HG03103 (cell line): ENCODE data around the gene CLEC4A.
"Not testable (repeated sequence)": the region's sequence is repeated elsewhere in the genome, so short reads cannot be mapped to it uniquely, and the experiment has no call there.

Source experiments
- ATAC-seq: cut with Tn5 transposase; IDR thresholded peaks from one replicate; pipeline ENCODE4 v1.9.1; 2021; ENCODE audit warnings: low read depth; ENCODE audit not compliant: unreplicated experiment

Gene CLEC4A

DNA sequence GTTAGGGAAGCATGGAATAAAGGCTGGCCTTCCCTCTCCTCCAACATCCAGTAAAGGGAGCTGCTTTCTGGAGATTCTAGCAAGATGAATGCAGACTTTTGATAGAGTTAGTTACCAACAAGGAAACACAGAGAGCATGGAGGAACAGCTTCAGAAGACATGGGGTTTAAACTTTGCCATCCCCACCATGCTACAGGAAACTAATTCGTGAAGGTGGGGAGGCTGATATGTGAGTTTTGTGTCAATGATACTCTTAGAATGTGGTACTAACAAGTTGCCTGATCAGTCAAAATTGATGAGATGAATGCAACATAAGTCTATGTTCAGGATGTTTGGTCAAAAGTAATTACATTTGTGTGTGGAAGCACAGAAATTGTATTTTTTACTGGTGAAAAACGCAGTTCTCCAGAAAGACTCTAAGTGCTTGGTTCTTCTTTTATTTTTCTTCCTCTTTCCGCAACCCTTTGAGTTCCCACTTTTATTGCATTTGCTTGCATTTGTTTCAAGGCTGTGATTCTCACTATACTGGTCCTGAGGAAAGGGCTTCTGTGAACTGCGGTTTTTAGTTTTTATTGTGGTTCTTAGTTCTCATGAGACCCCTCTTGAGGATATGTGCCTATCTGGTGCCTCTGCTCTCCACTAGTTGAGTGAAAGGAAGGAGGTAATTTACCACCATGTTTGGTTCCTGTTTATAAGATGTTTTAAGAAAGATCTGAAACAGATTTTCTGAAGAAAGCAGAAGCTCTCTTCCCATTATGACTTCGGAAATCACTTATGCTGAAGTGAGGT lies at the start of gene CLEC4A:
Gene CLEC4A, plus strand, starts transcription at position 494 of the 789 bp plus-strand sequence. Its CDS starts 262 bp downstream, at position 756.
- ATAC-seq = no peak

DNA sequence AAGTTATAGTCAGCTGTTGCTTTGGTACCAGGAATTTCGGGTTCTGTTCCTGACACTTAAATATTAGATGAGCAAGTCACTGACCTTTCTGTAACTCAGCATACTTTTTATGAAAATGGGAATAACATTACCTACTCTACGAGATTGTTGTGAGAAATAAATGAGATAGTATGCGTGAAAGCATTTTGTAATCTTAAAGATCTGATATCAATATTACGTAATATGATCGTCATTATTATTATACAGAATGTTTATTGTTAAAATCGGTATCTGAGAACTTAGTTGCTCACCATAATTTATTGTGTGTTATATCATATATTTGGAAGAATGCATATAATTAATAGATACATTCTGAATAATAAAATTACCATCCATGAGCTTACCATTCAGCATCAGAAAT lies 47.5 kb upstream of the CLEC4A start:
- no peak for ATAC-seq

DNA sequence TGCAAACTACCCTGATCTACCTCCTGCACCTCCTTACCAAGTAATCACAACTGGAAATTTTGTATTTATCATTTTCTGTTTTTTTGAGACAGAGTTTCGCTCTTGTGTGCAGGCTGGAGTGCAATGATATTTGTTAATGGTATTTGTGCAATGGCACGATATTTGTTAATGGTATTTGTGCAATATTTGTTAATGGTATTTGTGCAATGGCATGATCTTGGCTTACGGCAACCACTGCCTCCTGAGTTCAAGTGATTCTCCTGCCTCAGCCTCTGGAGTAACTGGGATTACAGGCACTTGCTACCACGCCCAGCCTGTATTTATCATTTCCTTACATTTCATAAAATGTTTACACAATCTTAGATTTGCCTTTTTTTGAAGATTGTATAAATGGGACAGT lies 47.1 kb upstream of the CLEC4A start:
- ATAC-seq = no peak

DNA sequence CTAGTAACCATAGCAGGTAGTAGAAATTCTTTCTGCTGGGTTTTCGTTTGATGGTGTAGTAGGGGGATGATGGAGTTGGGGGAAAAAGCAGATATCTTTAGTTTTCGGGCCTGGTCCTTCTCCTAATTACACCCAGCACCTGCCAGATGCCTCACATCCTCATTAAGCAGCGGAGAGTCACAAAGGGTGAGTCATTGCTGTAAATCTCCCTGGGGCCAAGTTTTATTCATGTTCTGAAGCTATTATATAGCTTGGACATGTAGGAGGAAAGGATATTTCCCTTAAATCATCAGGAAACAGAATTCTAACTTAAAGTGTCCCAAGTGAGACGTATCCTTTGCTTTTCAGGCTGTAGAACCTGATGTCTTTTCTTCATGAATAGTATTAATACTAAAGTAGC lies 46.2 kb upstream of the CLEC4A start:
- ATAC-seq = no peak

DNA sequence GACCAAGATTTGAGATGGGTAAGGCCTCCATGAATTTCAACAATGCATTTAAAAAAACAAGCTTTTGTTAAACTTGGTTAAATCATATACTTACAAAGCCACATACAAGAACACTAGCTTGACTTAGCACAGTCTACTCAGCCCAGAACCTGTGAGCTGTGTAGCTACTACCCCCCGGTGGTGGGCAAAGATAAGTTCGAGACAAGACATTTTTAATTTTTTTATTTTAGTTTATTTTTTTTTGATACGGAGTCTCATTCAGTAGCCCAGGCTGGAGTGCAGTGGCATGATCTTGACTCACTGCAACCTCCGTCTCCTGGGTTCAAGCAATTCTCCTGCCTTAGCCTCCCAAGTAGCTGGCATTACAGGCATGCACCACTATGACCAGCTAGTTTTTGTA lies 45.0 kb upstream of the CLEC4A start:
- ATAC-seq = no peak

DNA sequence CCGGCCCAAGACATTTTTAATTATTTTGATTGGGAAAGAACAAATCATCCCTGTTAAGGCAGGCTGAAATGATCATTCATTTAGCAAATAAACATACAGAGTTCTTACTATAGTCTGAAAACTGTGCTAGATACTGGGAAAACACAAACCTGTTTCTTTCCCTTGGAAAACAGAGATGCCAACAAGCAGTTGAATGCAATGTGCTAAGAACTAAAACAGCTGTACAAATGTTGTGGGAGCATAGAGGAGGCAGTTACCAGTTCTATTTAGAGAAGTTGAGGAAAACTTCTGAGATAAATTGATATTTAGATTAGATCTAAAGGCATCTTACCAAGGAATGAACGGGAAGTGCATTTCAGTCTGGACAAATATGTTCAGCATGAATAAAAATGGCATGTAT lies 44.5 kb upstream of the CLEC4A start:
- no peak for ATAC-seq

DNA sequence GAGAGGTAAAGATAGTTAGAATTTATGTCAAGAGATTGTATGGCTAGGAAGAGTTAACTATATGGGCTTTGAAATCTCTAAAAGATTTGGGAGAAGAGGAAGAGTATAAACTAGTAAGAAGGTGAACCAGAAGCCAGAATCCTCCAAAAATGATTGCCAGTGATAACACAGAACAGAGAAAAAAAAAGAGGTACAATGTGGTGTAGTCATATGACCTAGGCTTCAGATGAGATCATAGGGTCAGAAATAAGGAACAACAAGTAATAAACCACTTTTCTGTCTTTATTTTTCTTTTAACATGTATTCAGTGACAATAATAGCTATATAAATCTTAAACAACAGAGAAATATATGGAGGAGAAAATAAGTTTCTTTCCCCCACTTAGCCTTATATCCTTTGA lies 43.3 kb upstream of the CLEC4A start:
- no peak for ATAC-seq

DNA sequence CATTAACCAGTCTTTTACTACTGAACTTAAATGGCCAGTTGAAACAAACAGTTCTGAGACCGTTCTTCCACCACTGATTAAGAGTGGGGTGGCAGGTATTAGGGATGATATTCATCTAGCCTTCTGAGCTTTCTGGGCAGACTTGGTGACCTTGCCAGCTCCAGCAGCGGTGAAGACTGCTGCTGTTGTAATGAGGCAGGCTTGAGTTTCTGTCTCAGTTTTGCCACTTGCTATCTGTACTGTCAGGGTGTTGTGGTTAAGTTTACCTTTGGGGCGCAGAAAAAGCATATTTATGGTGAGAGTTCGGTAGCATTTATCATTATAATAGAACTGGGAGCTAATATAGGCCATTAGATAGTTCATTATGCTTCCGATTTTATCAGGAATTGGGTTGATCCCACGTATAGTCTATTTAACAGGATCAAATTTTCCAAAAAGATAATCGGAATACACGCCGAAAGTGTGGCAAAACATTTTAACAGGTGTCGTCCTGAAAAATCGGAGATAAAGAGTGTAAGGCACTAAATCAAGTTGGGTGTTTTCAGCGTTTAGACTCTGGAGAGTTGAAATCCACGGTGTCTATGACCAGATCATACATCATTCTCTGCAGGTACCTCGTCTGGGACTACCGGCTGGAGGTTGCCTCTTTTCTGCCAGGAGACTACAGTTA lies 42.0 kb upstream of the CLEC4A start:
- no peak for ATAC-seq

DNA sequence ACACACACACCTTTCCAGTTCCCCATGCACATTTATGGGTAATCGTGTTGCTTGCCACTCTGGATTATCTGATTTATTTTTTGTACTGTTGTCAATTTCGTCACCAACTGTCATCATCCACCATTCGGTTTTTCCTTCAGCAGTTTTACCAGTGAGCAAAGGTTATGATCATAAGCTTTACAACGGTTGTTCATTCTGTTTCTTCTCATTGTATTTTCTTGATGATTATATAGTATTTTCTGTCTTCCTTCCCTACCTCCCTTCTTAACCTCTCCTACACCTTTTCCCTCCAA lies 40.7 kb upstream of the CLEC4A start:
- ATAC-seq = no peak

DNA sequence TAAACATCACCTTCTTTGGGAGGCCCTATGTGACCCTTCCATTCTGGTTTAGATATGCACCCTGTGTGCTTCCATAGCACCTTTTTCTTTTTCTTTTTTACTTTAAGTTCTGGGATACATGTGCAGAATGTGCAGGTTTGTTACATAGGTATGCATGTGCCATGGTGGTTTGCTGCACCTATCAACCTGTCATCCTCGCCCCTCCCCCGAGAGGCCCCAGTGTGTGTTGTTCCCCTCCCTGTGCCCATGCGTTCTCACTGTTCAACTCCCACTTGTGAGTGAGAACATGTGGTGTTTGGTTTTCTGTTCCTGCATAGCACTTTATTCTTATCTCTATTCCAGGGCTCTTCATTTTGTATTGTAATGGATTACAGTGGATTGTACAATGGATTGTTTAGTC lies 39.1 kb upstream of the CLEC4A start:
- not testable (repeated sequence) for ATAC-seq

DNA sequence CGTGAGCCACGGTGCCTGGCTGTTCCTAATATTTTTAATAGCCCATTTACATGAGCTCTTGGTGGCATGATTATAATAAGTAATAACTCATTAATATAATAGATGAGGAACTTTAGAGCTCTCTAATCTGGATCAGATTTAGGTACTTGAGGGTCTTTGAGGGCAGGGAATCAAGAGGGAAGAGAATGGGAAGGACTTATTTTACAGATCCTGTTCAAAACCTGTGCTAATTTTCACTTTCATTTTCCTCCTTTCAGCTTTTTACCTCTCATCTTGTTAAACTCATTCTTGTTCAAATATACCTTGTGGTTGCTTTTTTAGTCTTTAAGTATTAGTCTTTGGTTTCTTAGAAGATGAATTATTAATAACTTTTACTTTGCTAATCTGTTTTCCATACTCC lies 35.8 kb upstream of the CLEC4A start:
- ATAC-seq = no peak

DNA sequence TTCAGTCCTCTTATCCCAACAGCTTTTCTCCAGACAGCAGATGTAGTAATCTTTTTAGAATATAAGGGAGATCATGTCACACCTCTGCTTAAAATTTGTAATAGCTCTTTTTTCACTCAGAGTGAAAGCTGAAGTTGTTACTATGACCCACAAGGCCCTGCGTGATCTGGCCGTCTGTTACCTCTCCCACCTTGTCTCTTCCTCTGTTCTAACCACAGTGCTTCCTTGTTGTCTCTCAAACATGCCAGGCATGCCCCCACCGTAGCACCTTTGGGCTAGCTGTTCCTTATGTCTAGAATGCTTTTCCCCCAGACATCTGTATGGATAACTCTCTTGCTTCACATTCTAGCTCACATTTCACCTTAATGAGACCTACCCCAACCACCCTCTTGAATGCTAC lies 34.8 kb upstream of the CLEC4A start:
- ATAC-seq = no peak

DNA sequence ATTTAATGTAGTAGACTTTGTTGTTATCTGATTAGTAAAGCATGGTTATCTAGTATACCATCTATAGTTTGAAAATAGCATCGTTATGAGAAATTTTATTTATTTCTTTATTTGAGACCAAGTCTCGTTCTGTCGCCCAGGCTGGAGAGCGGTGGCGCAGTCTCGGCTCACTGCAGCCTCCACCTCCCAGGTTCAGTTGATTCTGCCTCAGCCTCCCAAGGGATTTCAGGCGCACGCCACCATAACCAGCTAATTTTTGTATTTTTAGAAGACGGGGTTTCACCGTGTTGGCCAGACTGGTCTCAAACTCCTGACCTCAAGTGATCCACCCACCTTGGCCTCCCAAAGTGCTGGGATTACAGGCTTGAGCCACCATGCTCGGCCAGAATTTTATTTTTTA lies 34.1 kb upstream of the CLEC4A start:
- not testable (repeated sequence) for ATAC-seq

DNA sequence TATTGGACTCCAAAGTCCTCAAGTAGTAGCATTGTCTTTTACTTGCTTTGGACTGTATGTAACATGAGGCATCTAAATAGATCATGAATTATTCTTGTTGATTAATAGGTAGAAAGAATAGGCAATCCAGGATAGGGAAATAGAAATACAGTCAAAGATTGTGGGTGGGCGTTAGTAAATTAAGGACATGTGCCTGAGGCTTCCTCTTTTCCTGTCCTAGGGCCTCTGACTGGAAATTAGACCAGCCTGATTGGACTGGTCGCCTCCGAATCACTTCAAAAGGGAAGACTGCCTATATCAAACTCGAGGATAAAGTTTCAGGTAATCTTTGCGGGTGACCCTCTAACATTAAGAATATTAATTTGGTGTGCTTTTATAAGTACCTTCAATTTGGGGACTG lies 33.7 kb upstream of the CLEC4A start:
- no peak for ATAC-seq

DNA sequence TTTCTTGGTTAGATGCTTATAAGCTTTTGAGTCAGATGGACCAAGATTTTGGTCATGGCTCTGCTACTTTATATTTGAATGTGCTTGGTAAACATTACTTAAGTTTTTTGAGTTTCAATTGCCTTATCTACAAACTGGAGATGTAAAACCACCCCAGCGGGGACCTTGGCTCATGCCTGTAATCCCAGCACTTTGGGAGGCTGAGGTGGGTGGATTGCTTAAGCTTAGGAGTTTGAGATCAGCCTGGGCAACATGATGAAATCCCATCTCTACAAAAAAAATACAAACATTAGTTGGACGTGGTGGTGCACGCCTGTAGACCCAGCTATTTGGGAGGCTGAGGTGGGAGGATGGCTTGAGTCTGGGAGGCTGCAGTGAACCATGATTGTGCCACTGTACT lies 30.1 kb upstream of the CLEC4A start:
- ATAC-seq = no peak

DNA sequence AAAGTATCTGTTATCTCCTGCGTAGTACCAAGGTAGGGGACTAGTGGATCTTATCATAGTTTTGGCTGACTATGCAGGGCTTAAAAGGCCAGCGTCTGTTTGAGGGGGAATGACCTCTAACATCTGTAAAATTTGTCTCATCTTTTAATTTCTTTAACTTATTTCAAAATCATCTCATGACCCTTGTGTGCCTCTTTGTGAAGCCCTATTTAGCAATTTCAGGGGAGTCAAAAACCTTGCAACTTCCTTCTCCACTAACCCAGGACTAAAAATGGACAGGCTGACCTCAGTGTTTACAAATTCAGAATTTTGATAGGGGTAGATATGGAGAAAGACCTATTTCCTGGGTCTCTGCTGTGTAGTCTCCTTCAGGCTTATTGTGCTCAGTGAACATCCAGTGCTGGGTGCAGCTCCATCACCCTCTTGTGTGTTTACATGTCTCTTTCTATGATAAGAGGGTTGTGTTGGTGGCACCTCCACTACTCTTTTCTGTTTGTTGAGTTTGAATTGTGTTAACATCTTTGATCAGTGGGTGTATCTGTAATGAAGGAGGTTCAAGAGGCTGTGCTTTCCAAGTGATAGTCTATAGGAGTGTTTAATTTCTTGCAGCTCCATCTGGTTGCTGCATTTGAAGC lies 27.0 kb upstream of the CLEC4A start:
- no peak for ATAC-seq

DNA sequence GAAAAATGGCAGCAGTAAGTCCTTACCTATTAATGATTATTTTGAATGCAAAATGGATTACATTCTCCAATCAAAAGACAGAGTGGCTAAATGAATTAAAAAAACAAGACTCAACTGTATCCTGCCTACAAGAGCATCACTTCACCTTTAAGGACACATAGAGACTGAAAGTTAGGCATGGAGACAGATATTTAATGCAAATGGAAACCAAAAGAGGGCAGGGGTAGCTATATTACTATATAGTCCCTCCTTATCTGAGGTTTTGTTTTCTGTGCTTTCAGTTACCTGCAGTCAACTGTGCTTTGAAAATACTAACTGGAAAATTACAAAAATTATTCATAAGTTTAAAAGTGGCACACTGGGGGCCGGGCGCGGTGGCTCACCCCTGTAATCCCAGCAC lies 24.2 kb upstream of the CLEC4A start:
- no peak for ATAC-seq

DNA sequence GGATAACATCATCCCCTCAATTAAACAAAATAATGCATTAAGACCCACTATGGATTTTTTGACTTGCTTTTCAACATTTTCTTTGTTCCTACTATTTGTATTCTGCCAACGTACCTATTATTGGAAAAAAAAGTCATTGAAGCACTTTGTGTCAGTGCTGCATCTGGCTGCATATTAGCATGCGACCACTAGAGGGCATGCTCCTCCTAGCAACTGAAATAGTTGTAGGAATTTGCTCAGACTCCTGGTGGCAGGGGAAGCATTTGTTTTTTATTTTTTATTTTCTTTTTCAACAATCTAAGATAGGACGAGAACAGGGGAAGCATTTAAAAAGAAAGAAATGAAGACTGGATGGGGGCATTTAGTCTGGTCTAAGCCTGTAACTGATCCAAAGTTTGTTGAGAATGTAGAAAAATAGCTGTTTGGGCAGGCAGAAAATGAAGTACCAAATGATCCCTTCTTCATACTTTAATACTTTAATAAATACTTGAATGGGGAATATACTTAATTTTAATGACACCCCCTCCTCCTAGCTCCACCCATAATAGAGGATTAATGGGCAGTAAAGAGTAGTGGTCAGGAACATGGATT lies 14.5 kb upstream of the CLEC4A start:
- no peak for ATAC-seq

DNA sequence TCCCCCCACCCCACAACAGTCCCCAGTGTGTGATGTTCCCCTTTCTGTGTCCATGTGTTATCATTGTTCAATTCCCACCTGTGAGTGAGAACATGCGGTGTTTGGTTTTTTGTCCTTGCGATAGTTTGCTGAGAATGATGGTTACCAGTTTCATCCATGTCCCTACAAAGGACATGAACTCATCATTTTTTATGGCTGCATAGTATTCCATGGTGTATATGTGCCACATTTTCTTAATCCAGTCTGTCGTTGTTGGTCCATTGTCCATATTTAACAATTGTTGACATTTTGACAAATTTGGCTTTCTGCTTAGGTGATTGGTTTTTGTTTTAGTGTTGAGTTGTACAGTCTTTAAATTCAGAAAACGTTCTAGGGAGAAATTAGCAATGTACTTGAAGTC lies 10.3 kb upstream of the CLEC4A start:
- ATAC-seq = not testable (repeated sequence)

DNA sequence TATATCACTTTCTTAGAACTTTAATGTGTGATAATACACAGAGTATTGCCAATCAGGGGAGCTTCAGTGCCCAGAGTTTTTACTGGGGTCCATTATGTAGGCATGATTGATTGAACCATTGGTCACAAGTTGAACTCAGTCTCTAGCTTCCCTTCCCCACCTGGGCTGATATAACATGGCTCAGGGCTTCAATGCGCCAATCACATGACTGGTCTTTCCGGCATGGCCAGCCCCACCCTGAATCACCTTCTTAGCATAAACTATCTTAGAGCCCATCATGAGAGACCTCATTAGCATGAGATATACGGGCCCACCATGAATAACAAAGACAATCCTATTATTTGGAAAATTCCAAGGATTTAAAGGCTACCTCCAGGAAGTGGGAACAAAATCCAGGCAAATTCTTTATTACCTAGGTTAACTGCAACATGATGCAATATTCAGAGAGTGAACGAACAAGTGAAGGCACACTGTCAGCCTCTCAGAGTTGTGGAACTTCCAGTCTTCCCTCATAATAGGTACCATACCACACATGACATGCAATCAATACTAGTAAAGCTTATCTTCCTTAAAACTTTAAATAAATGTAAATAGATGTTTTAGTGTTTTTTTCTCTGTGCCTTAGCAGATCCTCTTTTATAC lies 3.2 kb upstream of the CLEC4A start:
- no peak for ATAC-seq

DNA sequence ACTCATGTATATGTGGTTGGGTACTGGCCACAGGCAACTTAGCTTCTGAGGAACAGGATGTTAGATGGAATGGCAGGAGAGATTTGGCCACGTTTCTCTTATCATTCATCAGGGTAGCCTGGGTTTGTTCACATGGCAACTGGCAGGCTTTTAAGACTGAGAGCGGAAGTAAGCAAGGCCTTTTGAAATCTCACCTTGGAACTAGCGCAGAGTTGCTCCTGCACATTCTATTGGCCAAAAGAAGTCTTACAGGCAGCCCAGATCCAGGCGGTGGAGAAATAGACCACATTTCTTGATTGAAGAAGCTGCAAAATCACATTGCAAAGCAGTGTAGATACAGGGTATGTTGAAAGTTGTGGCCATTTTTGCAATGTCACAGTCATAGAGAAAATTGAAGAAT lies 3.7 kb downstream of the CLEC4A start:
- ATAC-seq = no peak
